ENCODE measurements around the gene SULT4A1. TPM values are rescaled to one million over a fixed set of nuclear protein-coding genes. Genes with fewer than 3 reads are reported as not detected.

Gene SULT4A1
- total RNA-seq, 1 experiment from 2014 or later, result 12.6 TPM

DNA sequence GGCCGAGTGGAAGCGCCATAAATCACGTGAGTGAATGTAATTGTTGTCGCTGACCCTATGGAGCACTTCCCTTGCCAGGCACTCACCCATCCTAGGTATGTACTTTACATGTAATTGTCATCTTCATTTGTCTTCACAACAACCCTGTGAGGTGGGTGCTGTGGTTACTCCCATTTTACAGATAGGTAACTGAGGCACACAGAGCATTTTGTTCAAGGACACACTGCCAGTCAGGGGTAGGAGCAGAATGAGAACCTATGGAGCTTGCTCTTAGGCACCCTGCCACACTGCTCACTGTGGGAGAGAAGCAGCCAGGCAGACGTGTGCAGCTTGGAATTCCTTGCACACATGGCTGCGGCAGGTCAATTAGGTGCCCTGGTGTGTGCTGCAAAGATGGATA, 49.4 kb downstream of the SULT4A1 start (continued):
- no peak for TF ChIP-seq RELA (CRISPR knock-in tag; IDR thresholded peaks at IDR 0.05; ENCODE audit: borderline replicate concordance)

DNA sequence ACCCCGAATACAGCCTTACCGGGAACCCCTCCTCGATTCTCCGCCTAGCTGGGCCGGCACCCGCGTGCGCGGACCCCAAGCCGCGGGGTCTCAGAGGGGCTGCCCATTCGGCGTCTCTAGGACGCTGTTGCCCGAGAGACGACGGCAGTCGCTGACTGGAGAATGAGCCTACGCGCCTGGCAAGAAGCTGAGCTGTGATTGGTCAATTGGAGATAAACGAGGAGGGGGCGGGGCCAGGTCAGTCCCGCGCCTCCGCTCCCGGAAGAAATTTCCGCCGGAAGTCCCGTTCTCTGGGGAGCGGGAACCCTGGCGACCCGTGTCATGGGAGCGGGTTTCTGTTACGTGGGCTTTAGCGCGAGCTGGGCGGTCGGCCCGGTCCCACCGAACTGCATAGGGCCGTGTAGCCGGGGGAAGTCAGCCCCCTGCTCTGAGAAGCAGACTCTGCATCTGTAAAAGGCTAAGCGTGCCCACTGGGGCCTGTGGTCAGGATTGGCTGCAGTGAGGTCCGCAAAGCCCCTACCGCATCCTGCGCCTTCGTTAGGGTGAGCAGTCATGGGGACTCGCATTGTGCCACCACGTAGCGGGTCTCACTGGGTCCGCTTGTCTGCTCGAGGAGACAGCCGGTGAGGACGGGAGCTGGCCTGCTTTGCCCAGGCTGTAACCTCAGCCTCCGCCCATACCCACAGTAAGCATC, 50.0 kb downstream of the SULT4A1 start, which contains the start of gene EFCAB6:
TSS of gene EFCAB6 (minus strand) at position 157 of the 694 bp plus-strand sequence. CDS start 29,987 bp downstream, outside the sequence.
- Mint-ChIP-seq H3K4me3 (peak within 1 kb of the TSS; percentile 82), H3K9me3 (no peaks in the 10 kb centered on the region), H3K27me3 (ENCODE audit: low read depth) (no peaks in the 10 kb centered on the region; the same call in 1 of the 2 replicates), H3K36me3 (no peaks in the 10 kb centered on the region), H3K27ac (peak within 1 kb of the TSS; percentile 75), H3K4me1 (peaks cover 21% of the 10 kb centered on the region)
- peak; percentile 93 for DNase-seq (ENCODE audit: low spot score)
- POLR2A ChIA-PET, result interaction anchor here (1.4 kb wide), 1 partner anchor 55 kb away, joined by 3 read pairs; no protein-coding TSS in a partner anchor
- CTCF ChIA-PET, result interaction anchor here (0.8 to 1.8 kb wide), 7 partner anchors 14 to 625 kb away, joined by 3 to 8 read pairs (median 3); partner anchors contain the start of gene TTLL12
- peak; percentile 89 for ATAC-seq
- TF ChIP-seq, protein P1, sequence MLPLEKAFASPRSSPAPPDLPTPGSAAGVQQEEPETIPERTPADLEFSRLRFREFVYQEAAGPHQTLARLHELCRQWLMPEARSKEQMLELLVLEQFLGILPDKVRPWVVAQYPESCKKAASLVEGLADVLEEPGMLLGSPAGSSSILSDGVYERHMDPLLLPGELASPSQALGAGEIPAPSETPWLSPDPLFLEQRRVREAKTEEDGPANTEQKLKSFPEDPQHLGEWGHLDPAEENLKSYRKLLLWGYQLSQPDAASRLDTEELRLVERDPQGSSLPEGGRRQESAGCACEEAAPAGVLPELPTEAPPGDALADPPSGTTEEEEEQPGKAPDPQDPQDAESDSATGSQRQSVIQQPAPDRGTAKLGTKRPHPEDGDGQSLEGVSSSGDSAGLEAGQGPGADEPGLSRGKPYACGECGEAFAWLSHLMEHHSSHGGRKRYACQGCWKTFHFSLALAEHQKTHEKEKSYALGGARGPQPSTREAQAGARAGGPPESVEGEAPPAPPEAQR (CRISPR knock-in tag; IDR thresholded peaks at IDR 0.05), result no peak
- TF ChIP-seq ELF4 (CRISPR knock-in tag; IDR thresholded peaks at IDR 0.05; ENCODE audit: low read depth) (no peak), ZNF138 (CRISPR knock-in tag; conservative IDR thresholded peaks at IDR 0.05) (peak; percentile 50; the same call in 1 of the 2 replicates), SMAD4 (CRISPR knock-in tag; IDR thresholded peaks at IDR 0.05) (0 out of 2 replicates have a peak, but pooled peaks have one; percentile 37), TEAD4 (CRISPR knock-in tag; IDR thresholded peaks at IDR 0.05) (no peak), ZBTB21 (CRISPR knock-in tag; IDR thresholded peaks at IDR 0.05; ENCODE audit: borderline replicate concordance) (peak; percentile 80; the same call in 1 of the 2 replicates), ETV6 (CRISPR knock-in tag; IDR thresholded peaks at IDR 0.05) (peak; percentile 83), SMAD3 (CRISPR knock-in tag; IDR thresholded peaks at IDR 0.05; ENCODE audit: borderline replicate concordance) (peak; percentile 79; the same call in 1 of the 2 replicates), TP53 (CRISPR knock-in tag; IDR thresholded peaks at IDR 0.05) (peak; percentile 48; the same call in 1 of the 2 replicates), NFYB (CRISPR knock-in tag; conservative IDR thresholded peaks at IDR 0.05; ENCODE audit: low read depth) (peak; percentile 88), MYBL2 (CRISPR knock-in tag; IDR thresholded peaks at IDR 0.05) (0 out of 2 replicates have a peak, but pooled peaks have one; percentile 56), JUN (CRISPR knock-in tag; IDR thresholded peaks at IDR 0.05) (0 out of 2 replicates have a peak, but pooled peaks have one; percentile 36), FOXJ3 (CRISPR knock-in tag; IDR thresholded peaks at IDR 0.05; ENCODE audit: borderline replicate concordance) (no peak)
- TF ChIP-seq, protein P2, sequence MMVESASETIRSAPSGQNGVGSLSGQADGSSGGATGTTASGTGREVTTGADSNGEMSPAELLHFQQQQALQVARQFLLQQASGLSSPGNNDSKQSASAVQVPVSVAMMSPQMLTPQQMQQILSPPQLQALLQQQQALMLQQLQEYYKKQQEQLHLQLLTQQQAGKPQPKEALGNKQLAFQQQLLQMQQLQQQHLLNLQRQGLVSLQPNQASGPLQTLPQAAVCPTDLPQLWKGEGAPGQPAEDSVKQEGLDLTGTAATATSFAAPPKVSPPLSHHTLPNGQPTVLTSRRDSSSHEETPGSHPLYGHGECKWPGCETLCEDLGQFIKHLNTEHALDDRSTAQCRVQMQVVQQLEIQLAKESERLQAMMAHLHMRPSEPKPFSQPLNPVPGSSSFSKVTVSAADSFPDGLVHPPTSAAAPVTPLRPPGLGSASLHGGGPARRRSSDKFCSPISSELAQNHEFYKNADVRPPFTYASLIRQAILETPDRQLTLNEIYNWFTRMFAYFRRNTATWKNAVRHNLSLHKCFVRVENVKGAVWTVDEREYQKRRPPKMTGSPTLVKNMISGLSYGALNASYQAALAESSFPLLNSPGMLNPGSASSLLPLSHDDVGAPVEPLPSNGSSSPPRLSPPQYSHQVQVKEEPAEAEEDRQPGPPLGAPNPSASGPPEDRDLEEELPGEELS (CRISPR knock-in tag; IDR thresholded peaks at IDR 0.05), result peak; percentile 71
- TF ChIP-seq, protein P3, sequence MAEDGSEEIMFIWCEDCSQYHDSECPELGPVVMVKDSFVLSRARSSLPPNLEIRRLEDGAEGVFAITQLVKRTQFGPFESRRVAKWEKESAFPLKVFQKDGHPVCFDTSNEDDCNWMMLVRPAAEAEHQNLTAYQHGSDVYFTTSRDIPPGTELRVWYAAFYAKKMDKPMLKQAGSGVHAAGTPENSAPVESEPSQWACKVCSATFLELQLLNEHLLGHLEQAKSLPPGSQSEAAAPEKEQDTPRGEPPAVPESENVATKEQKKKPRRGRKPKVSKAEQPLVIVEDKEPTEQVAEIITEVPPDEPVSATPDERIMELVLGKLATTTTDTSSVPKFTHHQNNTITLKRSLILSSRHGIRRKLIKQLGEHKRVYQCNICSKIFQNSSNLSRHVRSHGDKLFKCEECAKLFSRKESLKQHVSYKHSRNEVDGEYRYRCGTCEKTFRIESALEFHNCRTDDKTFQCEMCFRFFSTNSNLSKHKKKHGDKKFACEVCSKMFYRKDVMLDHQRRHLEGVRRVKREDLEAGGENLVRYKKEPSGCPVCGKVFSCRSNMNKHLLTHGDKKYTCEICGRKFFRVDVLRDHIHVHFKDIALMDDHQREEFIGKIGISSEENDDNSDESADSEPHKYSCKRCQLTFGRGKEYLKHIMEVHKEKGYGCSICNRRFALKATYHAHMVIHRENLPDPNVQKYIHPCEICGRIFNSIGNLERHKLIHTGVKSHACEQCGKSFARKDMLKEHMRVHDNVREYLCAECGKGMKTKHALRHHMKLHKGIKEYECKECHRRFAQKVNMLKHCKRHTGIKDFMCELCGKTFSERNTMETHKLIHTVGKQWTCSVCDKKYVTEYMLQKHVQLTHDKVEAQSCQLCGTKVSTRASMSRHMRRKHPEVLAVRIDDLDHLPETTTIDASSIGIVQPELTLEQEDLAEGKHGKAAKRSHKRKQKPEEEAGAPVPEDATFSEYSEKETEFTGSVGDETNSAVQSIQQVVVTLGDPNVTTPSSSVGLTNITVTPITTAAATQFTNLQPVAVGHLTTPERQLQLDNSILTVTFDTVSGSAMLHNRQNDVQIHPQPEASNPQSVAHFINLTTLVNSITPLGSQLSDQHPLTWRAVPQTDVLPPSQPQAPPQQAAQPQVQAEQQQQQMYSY (CRISPR knock-in tag; IDR thresholded peaks at IDR 0.05), result 0 out of 2 replicates have a peak, but pooled peaks have one; percentile 40
- TF ChIP-seq, protein P4, sequence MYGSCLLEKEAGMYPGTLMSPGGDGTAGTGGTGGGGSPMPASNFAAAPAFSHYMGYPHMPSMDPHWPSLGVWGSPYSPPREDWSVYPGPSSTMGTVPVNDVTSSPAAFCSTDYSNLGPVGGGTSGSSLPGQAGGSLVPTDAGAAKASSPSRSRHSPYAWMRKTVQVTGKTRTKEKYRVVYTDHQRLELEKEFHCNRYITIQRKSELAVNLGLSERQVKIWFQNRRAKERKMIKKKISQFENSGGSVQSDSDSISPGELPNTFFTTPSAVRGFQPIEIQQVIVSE (CRISPR knock-in tag; IDR thresholded peaks at IDR 0.05; ENCODE audit: borderline replicate concordance), result no peak
- TF ChIP-seq, protein P5, sequence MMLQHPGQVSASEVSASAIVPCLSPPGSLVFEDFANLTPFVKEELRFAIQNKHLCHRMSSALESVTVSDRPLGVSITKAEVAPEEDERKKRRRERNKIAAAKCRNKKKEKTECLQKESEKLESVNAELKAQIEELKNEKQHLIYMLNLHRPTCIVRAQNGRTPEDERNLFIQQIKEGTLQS (CRISPR knock-in tag; conservative IDR thresholded peaks at IDR 0.05), result peak; percentile 68; the same call in 1 of the 2 replicates
- TF ChIP-seq, protein P6, sequence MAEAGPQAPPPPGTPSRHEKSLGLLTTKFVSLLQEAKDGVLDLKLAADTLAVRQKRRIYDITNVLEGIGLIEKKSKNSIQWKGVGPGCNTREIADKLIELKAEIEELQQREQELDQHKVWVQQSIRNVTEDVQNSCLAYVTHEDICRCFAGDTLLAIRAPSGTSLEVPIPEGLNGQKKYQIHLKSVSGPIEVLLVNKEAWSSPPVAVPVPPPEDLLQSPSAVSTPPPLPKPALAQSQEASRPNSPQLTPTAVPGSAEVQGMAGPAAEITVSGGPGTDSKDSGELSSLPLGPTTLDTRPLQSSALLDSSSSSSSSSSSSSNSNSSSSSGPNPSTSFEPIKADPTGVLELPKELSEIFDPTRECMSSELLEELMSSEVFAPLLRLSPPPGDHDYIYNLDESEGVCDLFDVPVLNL (CRISPR knock-in tag; IDR thresholded peaks at IDR 0.05; ENCODE audit: borderline replicate concordance, low read depth), result no peak; the same call in 1 of the 2 replicates
- TF ChIP-seq, protein P7, sequence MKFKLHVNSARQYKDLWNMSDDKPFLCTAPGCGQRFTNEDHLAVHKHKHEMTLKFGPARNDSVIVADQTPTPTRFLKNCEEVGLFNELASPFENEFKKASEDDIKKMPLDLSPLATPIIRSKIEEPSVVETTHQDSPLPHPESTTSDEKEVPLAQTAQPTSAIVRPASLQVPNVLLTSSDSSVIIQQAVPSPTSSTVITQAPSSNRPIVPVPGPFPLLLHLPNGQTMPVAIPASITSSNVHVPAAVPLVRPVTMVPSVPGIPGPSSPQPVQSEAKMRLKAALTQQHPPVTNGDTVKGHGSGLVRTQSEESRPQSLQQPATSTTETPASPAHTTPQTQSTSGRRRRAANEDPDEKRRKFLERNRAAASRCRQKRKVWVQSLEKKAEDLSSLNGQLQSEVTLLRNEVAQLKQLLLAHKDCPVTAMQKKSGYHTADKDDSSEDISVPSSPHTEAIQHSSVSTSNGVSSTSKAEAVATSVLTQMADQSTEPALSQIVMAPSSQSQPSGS (CRISPR knock-in tag; IDR thresholded peaks at IDR 0.05; ENCODE audit: borderline replicate concordance, low read depth), result 0 out of 2 replicates have a peak, but pooled peaks have one; percentile 40
- TF ChIP-seq, protein P8, sequence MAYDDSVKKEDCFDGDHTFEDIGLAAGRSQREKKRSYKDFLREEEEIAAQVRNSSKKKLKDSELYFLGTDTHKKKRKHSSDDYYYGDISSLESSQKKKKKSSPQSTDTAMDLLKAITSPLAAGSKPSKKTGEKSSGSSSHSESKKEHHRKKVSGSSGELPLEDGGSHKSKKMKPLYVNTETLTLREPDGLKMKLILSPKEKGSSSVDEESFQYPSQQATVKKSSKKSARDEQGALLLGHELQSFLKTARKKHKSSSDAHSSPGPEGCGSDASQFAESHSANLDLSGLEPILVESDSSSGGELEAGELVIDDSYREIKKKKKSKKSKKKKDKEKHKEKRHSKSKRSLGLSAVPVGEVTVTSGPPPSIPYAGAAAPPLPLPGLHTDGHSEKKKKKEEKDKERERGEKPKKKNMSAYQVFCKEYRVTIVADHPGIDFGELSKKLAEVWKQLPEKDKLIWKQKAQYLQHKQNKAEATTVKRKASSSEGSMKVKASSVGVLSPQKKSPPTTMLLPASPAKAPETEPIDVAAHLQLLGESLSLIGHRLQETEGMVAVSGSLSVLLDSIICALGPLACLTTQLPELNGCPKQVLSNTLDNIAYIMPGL (CRISPR knock-in tag; IDR thresholded peaks at IDR 0.05), result 0 out of 2 replicates have a peak, but pooled peaks have one; percentile 27

Measured in WTC11 (cell line).